ENCODE data around the gene PDPN. TPM values are rescaled to one million over a fixed set of nuclear protein-coding genes. Genes with fewer than 3 reads are reported as not detected.

Gene PDPN, protein sequence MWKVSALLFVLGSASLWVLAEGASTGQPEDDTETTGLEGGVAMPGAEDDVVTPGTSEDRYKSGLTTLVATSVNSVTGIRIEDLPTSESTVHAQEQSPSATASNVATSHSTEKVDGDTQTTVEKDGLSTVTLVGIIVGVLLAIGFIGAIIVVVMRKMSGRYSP
- 48.9 and 62.9 TPM in 2 replicates for total RNA-seq

GRCh38 chr1:13583595-13583965 lies at the start of gene PDPN:
TSS of gene PDPN (plus strand) at chr1:13583832. CDS start at chr1:13584034, 202 bp downstream.

Other genes with a start within 250 kb of the PDPN start
- not detected in 2 replicates for gene PRAMEF14, start 236.7 kb upstream of the PDPN start, total RNA-seq
- gene PRAMEF19, start 211.9 kb upstream of the PDPN start, total RNA-seq, result not detected in 2 replicates
- not detected in 2 replicates for gene PRAMEF17, start 194.2 kb upstream of the PDPN start, total RNA-seq
- gene PRAMEF20, start 173.4 kb upstream of the PDPN start, total RNA-seq, result not detected in 2 replicates
- 0.11 TPM in 1 of 2 replicates, not detected in the other for gene LRRC38, start 69.8 kb upstream of the PDPN start, total RNA-seq
- 8.8 and 9.2 TPM in 2 replicates for gene PRDM2, start 116.4 kb downstream of the PDPN start, total RNA-seq

Measured in dermis lymphatic vessel endothelial cell (primary cell).